ENCODE data around the gene GARIN1A.

GRCh38 chr7:128708824-128709223 lies 36.7 kb downstream of the GARIN1A start:
- TF ChIP-seq CTCF (IDR thresholded peaks at IDR 0.05; ENCODE audit: insufficient read depth, low read length) (no peak), POLR2AphosphoS5 (IDR thresholded peaks at IDR 0.05; ENCODE audit: low read depth) (no peak)
